GM18868 (cell line): ENCODE results near the gene YBEY.

Source experiments
- ATAC-seq: cut with Tn5 transposase; IDR thresholded peaks from one replicate; pipeline ENCODE4 v1.9.1; 2021; ENCODE audit warnings: mild to moderate bottlenecking, moderate library complexity; ENCODE audit not compliant: unreplicated experiment

Gene YBEY

GRCh38 chr21:46325073-46325912 is 39.2 kb downstream of the YBEY start:
- ATAC-seq: no peak

GRCh38 chr21:46326110-46326703 is 40.1 kb downstream of the YBEY start:
- no peak for ATAC-seq

DNA sequence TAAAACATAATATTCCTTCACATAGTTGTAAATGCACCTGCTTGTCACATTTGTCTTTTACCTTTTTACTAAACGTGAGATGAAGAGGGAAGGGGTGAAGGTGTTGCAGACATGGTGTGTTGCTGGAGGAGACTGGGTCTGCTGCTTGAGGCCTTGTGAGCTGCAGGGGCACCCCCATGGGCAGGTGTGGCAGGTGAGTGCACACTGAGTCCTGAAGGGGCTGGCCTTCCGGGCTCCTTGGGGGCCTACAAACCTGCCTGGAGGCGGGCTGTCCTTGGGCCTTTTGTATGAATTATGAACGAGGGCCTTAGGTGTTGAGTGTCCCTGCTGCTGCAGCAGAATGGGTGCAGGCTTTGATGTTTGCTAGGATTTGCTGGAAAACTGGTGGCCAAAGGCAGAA is 41.6 kb downstream of the YBEY start:
- no peak for ATAC-seq

DNA sequence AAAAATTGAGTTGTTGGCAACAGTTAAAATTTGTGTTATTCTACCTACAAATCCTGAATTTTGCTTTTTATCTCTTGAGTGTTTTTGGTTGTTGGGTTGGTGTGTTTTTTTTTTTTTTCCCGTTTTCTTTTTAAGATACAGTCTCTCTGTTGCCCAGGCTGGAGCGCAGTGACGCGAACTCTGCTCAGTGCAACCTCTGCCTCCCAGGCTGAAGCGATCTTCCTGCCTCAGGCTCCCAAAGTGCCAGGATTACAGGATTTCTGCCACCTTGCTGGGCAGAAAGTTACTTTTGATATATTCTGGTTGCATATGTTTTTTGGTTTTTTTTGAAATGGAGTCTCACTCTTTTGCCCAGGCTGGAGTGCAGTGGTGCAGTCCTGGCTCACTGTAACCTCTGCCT is 42.0 kb downstream of the YBEY start:
- ATAC-seq: no peak

DNA sequence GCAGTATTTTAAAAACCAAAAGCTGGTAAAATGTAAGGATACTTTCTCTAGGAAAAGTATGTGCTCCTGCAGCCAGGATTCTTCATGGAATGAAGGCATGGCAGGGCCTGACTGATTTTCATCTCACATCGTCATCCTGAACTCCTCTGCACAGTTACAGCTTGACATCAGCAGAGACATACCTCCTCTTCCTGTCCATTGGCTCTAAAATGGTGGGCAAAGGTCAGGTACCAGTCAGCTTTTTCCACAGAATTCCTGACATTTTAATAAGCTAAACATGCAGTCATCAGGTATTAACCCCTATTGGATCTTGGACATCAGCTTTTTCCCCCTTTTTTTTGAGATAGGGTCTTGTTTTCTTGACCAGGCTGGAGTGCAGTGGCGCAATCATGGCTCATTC is 43.7 kb downstream of the YBEY start:
- no peak for ATAC-seq

DNA sequence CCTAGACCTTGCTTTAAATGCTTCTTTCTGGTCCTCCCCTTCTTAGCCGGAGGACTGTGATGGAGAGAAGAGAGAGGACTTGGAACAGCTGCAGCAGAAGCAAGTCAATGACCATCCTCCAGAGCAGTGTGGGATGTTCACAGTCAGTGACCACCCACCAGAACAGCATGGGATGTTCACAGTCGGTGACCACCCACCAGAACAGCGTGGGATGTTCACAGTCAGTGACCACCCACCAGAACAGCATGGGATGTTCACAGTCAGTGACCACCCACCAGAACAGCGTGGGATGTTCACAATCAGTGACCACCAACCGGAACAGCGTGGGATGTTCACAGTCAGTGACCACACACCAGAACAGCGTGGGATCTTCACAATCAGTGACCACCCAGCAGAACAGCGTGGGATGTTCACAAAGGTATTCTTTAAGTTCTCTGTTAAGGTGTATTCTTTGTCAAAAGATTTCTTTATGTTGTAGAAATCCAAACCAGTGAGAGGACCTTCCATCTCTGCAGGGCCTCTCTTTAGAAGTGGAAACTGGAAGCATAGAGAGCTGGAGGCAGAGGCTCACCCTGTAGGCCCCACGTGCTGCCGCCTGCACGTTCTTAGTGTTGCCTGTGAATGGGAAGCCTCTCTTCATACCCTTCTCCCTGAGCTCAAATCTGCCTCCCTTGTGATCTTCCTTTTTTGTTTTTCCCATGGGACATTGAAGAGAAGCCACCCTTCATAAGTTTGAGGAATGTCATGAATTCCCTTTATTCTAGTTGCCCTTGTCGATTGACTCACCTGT is 48.4 kb downstream of the YBEY start:
- no peak for ATAC-seq

GRCh38 chr21:46336603-46337002 is 50.5 kb downstream of the YBEY start:
- ATAC-seq: no peak

GRCh38 chr21:46340998-46341397 is 54.9 kb downstream of the YBEY start:
- ATAC-seq: no peak

DNA sequence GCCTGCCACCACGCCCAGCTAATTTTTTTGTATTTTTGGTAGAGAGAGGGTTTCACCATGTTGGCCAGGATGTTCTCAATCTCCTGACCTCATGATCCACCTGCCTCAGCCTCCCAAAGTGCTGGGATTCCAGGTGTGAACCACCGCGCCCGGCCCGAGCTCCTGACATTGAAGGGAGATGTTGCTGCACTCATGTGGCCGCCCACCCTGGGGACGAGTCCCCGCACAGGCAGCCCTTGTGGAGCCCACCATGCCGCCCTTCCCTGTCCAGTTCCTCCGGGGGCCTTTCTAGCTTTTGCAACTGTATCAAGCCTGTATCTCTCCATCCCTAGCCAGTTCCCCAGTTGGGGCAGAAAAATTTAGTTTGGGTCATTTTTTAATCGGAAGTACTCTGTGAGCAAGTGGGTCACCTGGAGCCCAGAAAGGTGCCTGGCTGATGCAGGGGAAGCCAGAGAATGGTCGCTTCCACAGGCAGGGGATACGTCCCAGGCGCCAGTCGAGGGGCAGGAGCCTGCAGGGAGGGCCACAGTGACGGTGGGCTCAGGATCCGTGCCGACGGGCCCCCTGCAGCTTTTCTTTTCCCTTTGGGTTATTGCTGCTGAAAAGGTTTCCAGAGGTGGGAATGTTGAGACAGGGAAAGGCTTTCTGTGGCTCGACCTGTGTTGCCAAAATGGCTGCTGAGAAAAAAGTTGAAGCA is 58.2 kb downstream of the YBEY start:
- ATAC-seq: no peak

DNA sequence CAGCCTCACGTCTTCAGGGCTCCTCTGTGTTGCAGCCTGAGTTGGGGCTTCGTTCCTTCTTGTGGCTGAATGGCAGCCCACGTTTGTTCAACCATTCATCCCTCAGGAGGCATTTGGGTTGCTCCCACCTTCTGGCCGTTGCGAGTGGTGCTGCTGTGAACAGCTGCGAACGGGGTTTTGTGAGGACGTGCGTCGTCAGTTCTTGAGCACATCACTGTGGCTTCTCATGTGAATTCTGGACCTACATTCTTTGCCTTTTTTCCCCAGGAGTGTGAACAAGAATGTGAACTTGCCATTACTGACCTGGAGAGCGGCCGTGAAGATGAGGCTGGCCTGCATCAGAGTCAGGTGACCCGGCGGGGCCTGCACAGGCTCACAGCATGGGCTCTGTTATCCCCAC is 59.7 kb downstream of the YBEY start:
- ATAC-seq: no peak

DNA sequence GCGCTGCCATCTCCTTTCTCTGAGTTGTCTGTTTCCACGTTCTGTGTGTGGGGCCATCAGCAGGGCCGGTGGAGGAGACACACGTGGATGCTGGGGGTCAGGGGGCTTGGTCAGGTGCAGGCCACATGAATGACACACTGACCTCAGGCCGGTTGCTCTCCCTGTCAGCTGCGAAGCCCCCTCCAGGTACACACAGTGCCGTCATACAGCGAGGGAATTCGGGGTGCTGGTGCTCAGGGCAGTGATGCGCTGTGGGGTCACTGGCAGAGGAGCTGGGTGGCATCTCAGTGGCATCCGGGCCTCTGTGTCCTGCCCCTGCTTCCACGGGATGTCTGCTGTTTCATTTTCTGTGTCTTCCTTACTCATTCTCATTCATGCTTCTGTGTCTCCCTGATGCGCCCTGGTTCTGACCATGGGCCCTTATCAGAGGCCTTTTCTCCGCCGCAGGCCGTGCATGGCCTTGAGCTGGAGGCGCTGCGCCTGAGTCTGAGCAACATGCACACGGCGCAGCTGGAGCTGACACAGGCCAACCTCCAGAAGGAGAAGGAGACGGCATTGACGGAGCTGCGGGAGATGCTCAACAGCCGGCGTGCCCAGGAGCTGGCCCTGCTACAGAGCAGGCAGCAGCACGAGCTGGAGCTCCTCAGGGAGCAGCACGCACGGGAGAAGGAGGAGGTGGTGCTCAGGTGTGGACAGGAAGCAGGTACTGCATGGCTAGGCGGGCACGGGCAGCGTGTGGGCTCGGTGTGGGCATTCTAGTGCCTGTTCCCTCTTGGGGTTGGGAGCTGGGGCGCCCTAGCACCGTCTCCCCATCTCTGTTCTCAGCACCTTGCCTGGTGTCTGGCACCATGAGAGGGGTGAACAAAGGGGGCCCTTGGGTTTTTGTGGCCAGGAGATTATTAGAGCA is 60.4 kb downstream of the YBEY start:
- no peak for ATAC-seq

- no peak for ATAC-seq
These were observed 61.0 kb downstream of the YBEY start for GRCh38 chr21:46347203-46347550.
